ENCODE data around the gene TDRD12. TPM values are rescaled to one million over a fixed set of nuclear protein-coding genes. Genes with fewer than 3 reads are reported as not detected.

TDRD12 gene
- polyA plus RNA-seq, 1 donor (not counting 4 experiments of a cell fraction or from before 2014, with no cell fraction given), result 0.04 TPM

- Histone ChIP-seq H3K4me1 (ENCODE audit: control insufficient read depth, extremely low read depth, insufficient read depth, low read length) (no peaks in the 10 kb centered on the region), H3K79me2 (ENCODE audit: control insufficient read depth, insufficient read depth, low read length) (no peaks in the 10 kb centered on the region), H3K4me3 (ENCODE audit: control insufficient read depth in 2 of 3, extremely low read depth in 1 of 3, insufficient read depth in 2 of 3, low read depth in 1 of 3, low read length in 3 of 3) (no peak overlapping the region), H3K36me3 (ENCODE audit: control insufficient read depth in 2 of 2, extremely low read depth in 1 of 2, insufficient read depth in 2 of 2, low read length in 2 of 2) (peaks cover 0 to 4% of the 10 kb centered on the region in 2 experiments), H3K4me2 (ENCODE audit: control insufficient read depth, extremely low read depth, insufficient read depth, low read depth, low read length) (no peak overlapping the region), H3K9me3 (ENCODE audit: control insufficient read depth, low read depth, low read length) (no peaks in the 10 kb centered on the region), H3K9ac (ENCODE audit: control insufficient read depth, extremely low read depth, insufficient read depth, low read length) (no peak overlapping the region), H3K9me1 (ENCODE audit: control insufficient read depth, extremely low read depth, insufficient read depth, low read length) (no peaks in the 10 kb centered on the region), H3K27ac (ENCODE audit: control insufficient read depth, insufficient read depth, low read length) (no peak overlapping the region), H4K20me1 (ENCODE audit: control insufficient read depth, extremely low read depth, insufficient read depth, low read length) (no peaks in the 10 kb centered on the region), H2AFZ (ENCODE audit: control insufficient read depth, low read length) (no peak overlapping the region), H3K27me3 (ENCODE audit: control insufficient read depth, extremely low read depth, insufficient read depth, low read length) (no peaks in the 10 kb centered on the region)
- DNase-seq (ENCODE audit: low read depth, low spot score), result no peak
- no peak for FAIRE-seq
- TF ChIP-seq EZH2 (IDR thresholded peaks at IDR 0.05; ENCODE audit: low read length) (no peak), CTCF (optimal IDR thresholded peaks at IDR 0.05 in 1 of 3, IDR thresholded peaks at IDR 0.05 in 1 of 3, conservative IDR thresholded peaks at IDR 0.05 in 1 of 3; ENCODE audit: extremely low read depth in 1 of 3, insufficient read depth in 2 of 3, low read length in 3 of 3) (no peak)
- dilution Hi-C loops (cut with MboI; ENCODE audit: extremely low pct_ligation_motif_present, low sequenced_read_pairs), result no loop called here
These were observed 809 bp downstream of the TDRD12 start for GRCh38 chr19:32720216-32720935.

GRCh38 chr19:32720936-32721250 is 1.3 kb downstream of the TDRD12 start:
- H3K9me3 ChIP-seq (ENCODE audit: control insufficient read depth, low read depth, low read length), result no peaks in the 10 kb centered on the region
- no peak overlapping the region for H3K9ac ChIP-seq (ENCODE audit: control insufficient read depth, extremely low read depth, insufficient read depth, low read length)
- FAIRE-seq (no peak), DNase-seq (ENCODE audit: low read depth, low spot score) (no peak)
- no peak overlapping the region for H3K4me2 ChIP-seq (ENCODE audit: control insufficient read depth, extremely low read depth, insufficient read depth, low read depth, low read length)
- H3K4me3 ChIP-seq (ENCODE audit: control insufficient read depth in 2 of 3, extremely low read depth in 1 of 3, insufficient read depth in 2 of 3, low read depth in 1 of 3, low read length in 3 of 3), result no peak overlapping the region
- peaks cover 0 to 4% of the 10 kb centered on the region in 2 experiments for H3K36me3 ChIP-seq (ENCODE audit: control insufficient read depth in 2 of 2, extremely low read depth in 1 of 2, insufficient read depth in 2 of 2, low read length in 2 of 2)
- H3K27me3 ChIP-seq (ENCODE audit: control insufficient read depth, extremely low read depth, insufficient read depth, low read length), result no peaks in the 10 kb centered on the region
- TF ChIP-seq EZH2 (IDR thresholded peaks at IDR 0.05; ENCODE audit: low read length), result no peak
- TF ChIP-seq CTCF (optimal IDR thresholded peaks at IDR 0.05 in 1 of 3, IDR thresholded peaks at IDR 0.05 in 1 of 3, conservative IDR thresholded peaks at IDR 0.05 in 1 of 3; ENCODE audit: extremely low read depth in 1 of 3, insufficient read depth in 2 of 3, low read length in 3 of 3), result no peak
- no peaks in the 10 kb centered on the region for H4K20me1 ChIP-seq (ENCODE audit: control insufficient read depth, extremely low read depth, insufficient read depth, low read length)
- dilution Hi-C loops (cut with MboI; ENCODE audit: extremely low pct_ligation_motif_present, low sequenced_read_pairs), result no loop called here
- H2AFZ ChIP-seq (ENCODE audit: control insufficient read depth, low read length), result no peak overlapping the region
- H3K9me1 ChIP-seq (ENCODE audit: control insufficient read depth, extremely low read depth, insufficient read depth, low read length), result no peaks in the 10 kb centered on the region
- H3K79me2 ChIP-seq (ENCODE audit: control insufficient read depth, insufficient read depth, low read length), result no peaks in the 10 kb centered on the region
- no peak overlapping the region for H3K27ac ChIP-seq (ENCODE audit: control insufficient read depth, insufficient read depth, low read length)
- no peaks in the 10 kb centered on the region for H3K4me1 ChIP-seq (ENCODE audit: control insufficient read depth, extremely low read depth, insufficient read depth, low read length)
